Endothelial cell (in vitro differentiated cells): Measurements from ENCODE around the gene WDR43. TPM values are rescaled to one million over a fixed set of nuclear protein-coding genes. Genes with fewer than 3 reads are reported as not detected.

Experiments used
- DNase-seq: peaks from one replicate; pipeline ENCODE4 v3.0.0; 2021; ENCODE audit warnings: low spot score
- H3K27ac Mint-ChIP-seq: one replicate; pipeline ENCODE4 v1.8.0; 2021; ENCODE audit warnings: mixed read lengths, inconsistent platforms; ENCODE audit not compliant: unreplicated experiment
- H3K27me3 Mint-ChIP-seq: one replicate; pipeline ENCODE4 v1.8.0; 2021; ENCODE audit warnings: mild to moderate bottlenecking, moderate library complexity, mixed read lengths, inconsistent platforms; ENCODE audit not compliant: unreplicated experiment
- H3K36me3 Mint-ChIP-seq: one replicate; pipeline ENCODE4 v1.8.0; 2021; ENCODE audit warnings: mild to moderate bottlenecking, low read depth, mixed read lengths, inconsistent platforms; ENCODE audit not compliant: unreplicated experiment
- H3K4me1 Mint-ChIP-seq: one replicate; pipeline ENCODE4 v1.8.0; 2021; ENCODE audit warnings: mild to moderate bottlenecking, mixed read lengths, inconsistent platforms; ENCODE audit not compliant: unreplicated experiment
- H3K4me3 Mint-ChIP-seq: one replicate; pipeline ENCODE4 v1.8.0; 2021; ENCODE audit warnings: mild to moderate bottlenecking, mixed read lengths, inconsistent platforms; ENCODE audit not compliant: unreplicated experiment
- H3K9me3 Mint-ChIP-seq: one replicate; pipeline ENCODE4 v1.8.0; 2021; ENCODE audit warnings: mixed read lengths, inconsistent platforms; ENCODE audit not compliant: unreplicated experiment
- CTCF ChIP-seq: fragments of 200-600 bp; sonication (generic); IDR thresholded peaks from one replicate; pipeline ENCODE4 v1.5.0; 2021; ENCODE audit warnings: antibody characterized with exemption; ENCODE audit not compliant: unreplicated experiment
- total RNA-seq: library from RNA; stranded (reverse); fragmentation: NEBNext Ultra II Directional; extraction: Animal tissue kit (Norgen Biotek cat#: 25700); gene quantifications from one replicate; pipeline ENCODE4 v1.2.1, GENCODE V29; 2021; ENCODE audit not compliant: unreplicated experiment

The WDR43 gene
- total RNA-seq, 1 donor from 2014 or later = 33.5 TPM

GRCh38 chr2:28991021-28991420 is 96.6 kb downstream of the WDR43 start:
- no peak for TF ChIP-seq CTCF
- peaks cover 6% of the 10 kb centered on the region for H3K4me1 Mint-ChIP-seq
- H3K27me3 Mint-ChIP-seq = peaks cover 9% of the 10 kb centered on the region
- peaks cover 2% of the 10 kb centered on the region for H3K36me3 Mint-ChIP-seq
- no peak overlapping the region for H3K4me3 Mint-ChIP-seq
- no peaks in the 10 kb centered on the region for H3K9me3 Mint-ChIP-seq
- no peak overlapping the region for H3K27ac Mint-ChIP-seq
- DNase-seq = no peak

DNA sequence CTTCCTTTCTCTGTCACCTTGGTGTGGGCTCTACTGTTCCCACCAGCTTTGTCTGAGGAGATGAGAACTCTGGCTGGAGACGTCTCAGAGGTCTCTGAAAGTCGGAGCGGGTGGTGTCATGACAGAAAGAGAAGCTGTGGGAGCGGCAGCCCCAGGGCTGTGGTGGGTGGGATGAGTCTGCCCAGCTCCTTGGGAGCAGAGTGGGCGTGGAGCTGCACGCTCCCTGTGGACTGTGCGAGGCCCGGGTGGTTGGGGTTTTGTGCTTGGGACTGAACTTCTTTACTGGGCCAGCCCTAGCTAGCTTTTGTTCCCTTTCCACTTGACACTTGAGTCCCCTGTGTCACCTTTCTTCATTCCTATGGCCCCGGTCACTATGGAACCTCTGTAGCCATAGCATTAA is 97.0 kb downstream of the WDR43 start:
- H3K4me1 Mint-ChIP-seq = peaks cover 2% of the 10 kb centered on the region
- no peak overlapping the region for H3K27ac Mint-ChIP-seq
- peaks cover 9% of the 10 kb centered on the region for H3K27me3 Mint-ChIP-seq
- no peaks in the 10 kb centered on the region for H3K36me3 Mint-ChIP-seq
- no peak for TF ChIP-seq CTCF
- DNase-seq = no peak
- no peaks in the 10 kb centered on the region for H3K9me3 Mint-ChIP-seq
- H3K4me3 Mint-ChIP-seq = no peak overlapping the region

- Mint-ChIP-seq H3K27ac (no peak overlapping the region), H3K9me3 (no peaks in the 10 kb centered on the region), H3K27me3 (peaks cover 10% of the 10 kb centered on the region), H3K4me3 (no peak overlapping the region), H3K4me1 (no peaks in the 10 kb centered on the region), H3K36me3 (no peaks in the 10 kb centered on the region)
- no peak for TF ChIP-seq CTCF
- DNase-seq = no peak
These were observed 98.9 kb downstream of the WDR43 start for GRCh38 chr2:28993206-28993960.

DNA sequence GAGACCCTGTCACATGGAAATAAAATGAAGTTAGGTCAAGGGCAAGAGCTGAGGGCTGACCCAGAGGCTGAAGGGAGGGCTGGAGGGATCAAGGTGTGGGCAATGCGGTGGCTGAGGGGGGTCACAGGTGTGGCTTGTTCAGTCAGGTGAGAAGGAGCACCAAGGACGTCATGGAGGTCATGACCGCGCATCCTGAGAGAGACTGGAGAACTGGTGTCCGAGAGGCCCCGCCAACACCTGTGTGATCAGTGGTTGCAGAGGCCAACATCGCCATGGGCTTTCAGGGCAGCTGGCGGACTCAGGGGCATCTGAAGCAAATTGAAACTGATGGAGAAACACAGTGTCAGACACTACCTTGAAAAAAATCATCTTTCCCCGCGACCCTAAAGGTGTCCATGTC is 99.6 kb downstream of the WDR43 start:
- H3K27ac Mint-ChIP-seq = no peak overlapping the region
- no peaks in the 10 kb centered on the region for H3K4me1 Mint-ChIP-seq
- peaks cover 6% of the 10 kb centered on the region for H3K27me3 Mint-ChIP-seq

More for the DNA sequence above, 99.6 kb downstream of the WDR43 start:
- TF ChIP-seq CTCF = no peak
- Mint-ChIP-seq H3K4me3 (no peak overlapping the region), H3K36me3 (no peaks in the 10 kb centered on the region), H3K9me3 (no peaks in the 10 kb centered on the region)
- no peak for DNase-seq
